GM12874 (cell line): Measurements from ENCODE around the gene XYLT2.

Experiments
- TF ChIP-seq, protein P1 (sequence below): IDR thresholded peaks from 2 replicates; pipeline ENCODE4 v1.5.1; 2011; ENCODE audit warnings: low read depth, mild to moderate bottlenecking, control low read depth, low read length, moderate library complexity; ENCODE audit not compliant: insufficient read depth

XYLT2 gene

DNA sequence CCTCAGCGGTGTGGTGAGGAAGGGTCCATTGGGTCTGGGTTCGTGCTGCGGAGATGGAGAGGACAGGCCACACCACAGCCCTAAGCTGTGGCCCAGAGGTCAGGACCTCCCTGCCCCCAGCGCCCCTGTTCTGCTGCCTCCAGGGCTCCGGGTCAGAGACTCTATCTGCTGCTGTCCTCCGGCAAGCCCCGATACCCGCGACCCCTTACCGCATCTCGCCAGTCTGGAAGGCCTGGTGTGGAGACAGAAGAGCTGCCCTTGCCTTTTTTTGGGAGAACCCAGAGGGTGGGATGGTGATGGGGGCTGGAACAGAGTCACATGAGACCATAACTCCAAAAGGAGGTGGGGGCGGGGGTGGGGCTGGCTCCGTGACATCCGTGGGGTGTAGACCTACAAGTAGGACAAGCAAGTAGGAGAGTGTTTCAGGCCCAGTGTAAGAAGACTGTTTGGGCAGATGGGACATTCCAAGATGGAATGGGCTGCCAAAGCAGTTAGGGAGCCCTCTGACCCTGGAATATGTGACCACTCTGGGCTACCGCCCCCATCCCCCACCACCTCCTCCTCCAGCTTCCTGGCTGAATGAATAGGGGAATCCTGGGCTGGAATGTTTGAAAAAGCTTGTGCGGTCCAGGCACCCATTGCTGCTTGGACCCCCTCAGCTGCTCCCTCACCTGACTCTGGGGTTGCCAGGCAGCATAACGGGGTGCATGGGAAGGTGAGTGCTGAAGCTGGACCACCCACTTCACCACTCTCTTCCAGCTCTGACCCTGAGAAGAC, 1.4 kb downstream of the XYLT2 start:
- TF ChIP-seq, protein P1, sequence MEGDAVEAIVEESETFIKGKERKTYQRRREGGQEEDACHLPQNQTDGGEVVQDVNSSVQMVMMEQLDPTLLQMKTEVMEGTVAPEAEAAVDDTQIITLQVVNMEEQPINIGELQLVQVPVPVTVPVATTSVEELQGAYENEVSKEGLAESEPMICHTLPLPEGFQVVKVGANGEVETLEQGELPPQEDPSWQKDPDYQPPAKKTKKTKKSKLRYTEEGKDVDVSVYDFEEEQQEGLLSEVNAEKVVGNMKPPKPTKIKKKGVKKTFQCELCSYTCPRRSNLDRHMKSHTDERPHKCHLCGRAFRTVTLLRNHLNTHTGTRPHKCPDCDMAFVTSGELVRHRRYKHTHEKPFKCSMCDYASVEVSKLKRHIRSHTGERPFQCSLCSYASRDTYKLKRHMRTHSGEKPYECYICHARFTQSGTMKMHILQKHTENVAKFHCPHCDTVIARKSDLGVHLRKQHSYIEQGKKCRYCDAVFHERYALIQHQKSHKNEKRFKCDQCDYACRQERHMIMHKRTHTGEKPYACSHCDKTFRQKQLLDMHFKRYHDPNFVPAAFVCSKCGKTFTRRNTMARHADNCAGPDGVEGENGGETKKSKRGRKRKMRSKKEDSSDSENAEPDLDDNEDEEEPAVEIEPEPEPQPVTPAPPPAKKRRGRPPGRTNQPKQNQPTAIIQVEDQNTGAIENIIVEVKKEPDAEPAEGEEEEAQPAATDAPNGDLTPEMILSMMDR: no peak

DNA sequence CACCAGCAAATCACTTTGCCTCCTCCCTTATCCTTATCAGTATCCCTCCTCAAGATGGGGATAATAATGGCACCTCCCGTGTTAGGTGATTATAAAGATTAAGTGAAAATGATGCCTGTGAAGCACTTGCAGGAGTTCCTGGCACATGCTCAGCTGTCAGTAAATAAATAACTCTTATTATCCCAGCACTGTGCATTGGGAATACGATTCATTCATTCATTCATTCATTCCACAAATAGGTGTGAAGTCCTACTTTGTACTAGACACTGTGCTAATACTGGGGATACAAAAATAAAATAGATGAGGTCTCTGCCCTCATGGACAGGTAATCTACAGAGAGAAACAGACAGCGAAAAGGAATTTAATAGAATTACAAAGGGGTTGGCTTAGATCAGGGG, 2.0 kb downstream of the XYLT2 start:
- TF ChIP-seq, protein P1: no peak

DNA sequence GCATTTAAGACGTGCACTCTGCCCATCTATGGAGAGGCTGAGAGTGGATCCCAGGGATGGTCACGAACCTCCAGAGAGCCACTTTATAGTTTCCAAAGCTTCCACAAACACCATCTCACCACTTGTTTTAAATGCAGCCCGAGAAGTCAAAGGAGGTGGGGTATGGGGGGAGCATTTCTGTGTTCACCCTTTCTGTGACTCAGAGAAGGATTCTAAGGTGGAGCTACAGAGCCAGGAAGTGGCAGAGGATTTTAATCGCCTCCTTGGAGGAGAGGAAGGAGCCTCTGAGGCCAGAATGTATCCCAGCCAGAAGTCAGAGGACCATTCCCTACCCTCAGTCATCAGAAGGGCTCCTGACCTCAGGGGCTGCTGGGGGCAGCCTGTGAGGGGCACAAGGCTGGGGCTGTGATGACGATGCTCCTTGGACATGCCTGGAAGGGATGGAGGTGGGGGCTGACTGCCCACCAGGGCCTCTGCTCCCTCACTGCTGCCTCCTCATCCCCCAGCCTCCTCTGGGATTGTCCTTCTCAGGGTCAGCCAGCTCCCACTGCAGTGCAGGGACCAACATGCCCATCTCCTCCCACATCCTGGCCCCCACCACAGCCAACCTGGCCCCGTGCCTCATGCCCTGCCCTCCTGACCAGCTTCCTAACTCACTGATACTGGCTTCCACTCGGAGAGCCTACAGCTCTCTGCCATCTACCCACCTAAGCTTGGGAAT, 2.8 kb downstream of the XYLT2 start:
- TF ChIP-seq, protein P1: no peak

DNA sequence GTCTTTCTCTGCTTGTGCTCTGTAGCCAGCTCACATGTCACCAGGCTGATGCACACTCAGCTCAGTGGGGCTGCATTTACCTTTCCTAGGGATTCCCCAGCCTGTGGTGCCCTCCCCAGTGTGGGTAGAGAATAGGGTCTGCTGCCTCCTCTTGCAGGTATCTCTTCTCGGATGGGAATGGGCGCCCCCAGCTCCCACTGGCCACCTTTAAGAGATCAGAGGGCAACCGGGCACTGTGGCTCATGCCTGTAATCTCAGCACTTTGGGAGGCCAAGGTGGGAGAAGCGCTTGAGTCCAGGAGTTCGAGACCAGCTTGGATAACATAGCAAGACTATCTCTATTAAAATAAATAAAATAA, 3.3 kb downstream of the XYLT2 start:
- TF ChIP-seq, protein P1: no peak

DNA sequence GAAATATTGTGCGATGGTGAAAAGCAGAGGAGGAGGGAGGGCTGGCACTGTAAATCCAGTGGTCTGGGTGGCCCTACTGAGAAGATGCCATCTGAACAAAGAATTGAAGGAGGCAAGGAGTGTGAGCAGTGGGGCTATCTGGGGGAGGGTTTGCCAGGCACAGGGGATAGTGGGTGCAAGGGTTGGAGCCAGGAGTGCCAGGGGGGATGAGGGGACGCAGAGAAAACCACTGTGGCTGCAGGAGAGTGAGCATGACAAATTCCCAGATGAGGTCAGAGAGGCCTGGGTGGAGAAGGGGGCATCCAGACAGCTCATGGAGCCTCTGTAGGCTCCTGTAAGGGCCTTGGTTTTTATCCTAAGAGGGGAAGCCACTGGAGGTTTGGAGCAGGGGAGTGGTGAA, 4.8 kb downstream of the XYLT2 start:
- TF ChIP-seq, protein P1: no peak

DNA sequence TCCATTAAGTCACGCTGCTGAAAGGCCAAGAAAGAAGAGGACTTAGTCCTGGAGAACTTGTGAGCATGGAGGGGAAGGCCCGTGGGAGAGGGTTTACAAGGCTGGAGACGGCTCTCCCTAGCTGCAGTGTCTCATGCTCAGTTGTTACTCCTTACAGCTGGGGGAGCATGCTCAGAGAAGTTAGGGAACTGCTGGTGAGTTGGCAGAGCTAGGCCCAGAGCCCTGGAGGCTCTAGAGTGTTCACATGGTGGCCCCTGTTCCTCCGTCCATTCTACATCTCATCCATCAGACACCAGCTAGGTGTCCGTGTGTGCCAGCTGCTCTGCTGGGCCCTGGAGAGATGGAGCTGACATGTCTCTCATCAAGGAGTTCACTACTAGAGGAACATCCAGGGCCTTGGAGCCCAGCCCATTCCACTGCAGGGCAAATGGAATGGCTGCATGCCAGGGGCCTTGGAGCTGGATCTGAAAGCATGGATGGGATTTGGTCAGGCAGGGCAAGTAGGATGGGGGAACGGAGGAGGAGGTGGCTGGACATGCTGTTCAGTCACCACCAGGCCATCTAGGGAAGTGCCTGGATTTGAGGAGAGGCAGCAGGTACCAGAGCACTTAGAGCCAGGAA, 6.3 kb downstream of the XYLT2 start:
- TF ChIP-seq, protein P1: no peak
